Panc1 (cell line): ENCODE measurements around the gene ZC3H12C. TPM values are rescaled to one million over a fixed set of nuclear protein-coding genes. Genes with fewer than 3 reads are reported as not detected.

ENCODE experiments used
- ATAC-seq: fragments of 200-7000 bp; cut with Tn5 transposase; 2 replicates; pipeline ENCODE4 v1.9.1; 2020; ENCODE audit warnings: mild to moderate bottlenecking, moderate library complexity
- BruUV-seq: library from RNA; stranded (reverse); fragments of 400-500 nt; replicated peaks from 2 replicates; lab custom pipeline; 2021; lab: Mats Ljungman, UMichigan
- CTCF ChIA-PET: fragments of 300-600 bp; sonication (Branson Sonifier 250); formaldehyde crosslinking; loops from one replicate; lab custom pipeline; 2022; ENCODE audit warnings: antibody characterized with exemption; lab: Charles Lee
- POLR2A ChIA-PET: fragments of 300-600 bp; sonication (Branson Sonifier 250); formaldehyde crosslinking; loops from one replicate; lab custom pipeline; 2022; ENCODE audit warnings: antibody characterized with exemption; lab: Charles Lee
- DNase-seq: peaks from one replicate; pipeline ENCODE4 v3.0.0-alpha.2; 2010; ENCODE audit warnings: low read depth, low spot score
- H3K27ac ChIP-seq: 2 replicates; pipeline ENCODE4 v1.5.1; 2011; ENCODE audit warnings: mild to moderate bottlenecking, low read length, inconsistent platforms
- H3K27me3 ChIP-seq: fragments of 200-500 bp; sonication (Bioruptor generic); 2 replicates; pipeline ENCODE4 v1.6.0; 2014; ENCODE audit warnings: low read length, inconsistent platforms; ENCODE audit not compliant: control insufficient read depth, insufficient read depth
- H3K36me3 ChIP-seq: fragments of 200-500 bp; sonication (Bioruptor generic); 2 replicates; pipeline ENCODE4 v1.5.1; 2014; ENCODE audit warnings: inconsistent platforms, mild to moderate bottlenecking, low read length, moderate library complexity; ENCODE audit not compliant: control insufficient read depth, insufficient read depth
- H3K4me1 ChIP-seq: 2 replicates; pipeline ENCODE4 v1.5.1; 2011; ENCODE audit warnings: inconsistent platforms, mild to moderate bottlenecking, low read length, moderate library complexity; ENCODE audit not compliant: control insufficient read depth, insufficient read depth
- H3K4me3 ChIP-seq, 2 experiments: 2 replicates each; pipeline ENCODE4 v1.5.1; 2011 to 2012; ENCODE audit warnings: low read depth in 2 of 2, low read length in 2 of 2, mild to moderate bottlenecking in 2 of 2, inconsistent platforms in 1 of 2, moderate library complexity in 1 of 2
- H3K9me3 ChIP-seq: fragments of 200-500 bp; sonication (Bioruptor generic); 2 replicates; pipeline ENCODE4 v1.5.1; 2014; ENCODE audit warnings: low read depth, mild to moderate bottlenecking, inconsistent platforms, low read length, moderate library complexity; ENCODE audit not compliant: control insufficient read depth, insufficient read depth
- CTCF ChIP-seq: fragments of 450-650 bp; IDR thresholded peaks from 2 replicates; pipeline ENCODE4 v1.5.1; 2017; ENCODE audit warnings: mild to moderate bottlenecking
- POLR2AphosphoS5 ChIP-seq: IDR thresholded peaks from 2 replicates; pipeline ENCODE4 v1.6.1; 2012; ENCODE audit warnings: mild to moderate bottlenecking, low read depth, low read length, moderate library complexity
- SIN3A ChIP-seq: IDR thresholded peaks from 2 replicates; pipeline ENCODE4 v1.6.1; 2012; ENCODE audit warnings: low read depth, mild to moderate bottlenecking, low read length, moderate library complexity, borderline replicate concordance; ENCODE audit not compliant: insufficient read depth
- TCF7L2 ChIP-seq: IDR thresholded peaks from 2 replicates; pipeline ENCODE4 v1.6.1; 2011; ENCODE audit warnings: mild to moderate bottlenecking, low read depth, low read length, inconsistent platforms
- in situ Hi-C: cut with HindIII; loops from 2 replicates; pipeline ENCODE4 v1.10.0; 2016; ENCODE audit warnings: low sequenced_read_pairs, low pct_unique_long_range_greater_than_20kb
- intact Hi-C: fragments of 100-400 bp; cut with micrococcal nuclease; formaldehyde crosslinking; loops from one replicate; pipeline ENCODE4 v1.10.0; 2022; ENCODE audit not compliant: unreplicated experiment
- total RNA-seq: library from RNA; stranded (reverse); gene quantifications from one replicate; pipeline ENCODE4 v1.2.1, GENCODE V29; 2021; ENCODE audit not compliant: unreplicated experiment
- TF ChIP-seq, protein P1 (sequence below), 2 experiments: IDR thresholded peaks; 2 replicates each; pipeline ENCODE4 v1.6.1; 2011 to 2012; ENCODE audit warnings: low read depth in 2 of 2, control low read depth in 1 of 2, low read length in 1 of 2, mild to moderate bottlenecking in 1 of 2, moderate library complexity in 1 of 2; ENCODE audit not compliant: insufficient read depth in 1 of 2

Gene ZC3H12C
- total RNA-seq, 1 experiment from 2014 or later, result 13.5 TPM

GRCh38 chr11:110186867-110187266 lies 93.7 kb downstream of the ZC3H12C start:
- Histone ChIP-seq H3K4me3 (no peak overlapping the region), H3K36me3 (no peaks in the 10 kb centered on the region), H3K27me3 (no peaks in the 10 kb centered on the region), H3K9me3 (no peaks in the 10 kb centered on the region), H3K4me1 (no peaks in the 10 kb centered on the region), H3K27ac (no peak overlapping the region)
- intact Hi-C loops, result no loop called here
- in situ Hi-C loops, result no loop called here
- DNase-seq (no peak), ATAC-seq (no peak)
- no TSS peak for BruUV-seq
- ChIA-PET POLR2A (no interaction called here), CTCF (no interaction called here)
- TF ChIP-seq, protein P1, sequence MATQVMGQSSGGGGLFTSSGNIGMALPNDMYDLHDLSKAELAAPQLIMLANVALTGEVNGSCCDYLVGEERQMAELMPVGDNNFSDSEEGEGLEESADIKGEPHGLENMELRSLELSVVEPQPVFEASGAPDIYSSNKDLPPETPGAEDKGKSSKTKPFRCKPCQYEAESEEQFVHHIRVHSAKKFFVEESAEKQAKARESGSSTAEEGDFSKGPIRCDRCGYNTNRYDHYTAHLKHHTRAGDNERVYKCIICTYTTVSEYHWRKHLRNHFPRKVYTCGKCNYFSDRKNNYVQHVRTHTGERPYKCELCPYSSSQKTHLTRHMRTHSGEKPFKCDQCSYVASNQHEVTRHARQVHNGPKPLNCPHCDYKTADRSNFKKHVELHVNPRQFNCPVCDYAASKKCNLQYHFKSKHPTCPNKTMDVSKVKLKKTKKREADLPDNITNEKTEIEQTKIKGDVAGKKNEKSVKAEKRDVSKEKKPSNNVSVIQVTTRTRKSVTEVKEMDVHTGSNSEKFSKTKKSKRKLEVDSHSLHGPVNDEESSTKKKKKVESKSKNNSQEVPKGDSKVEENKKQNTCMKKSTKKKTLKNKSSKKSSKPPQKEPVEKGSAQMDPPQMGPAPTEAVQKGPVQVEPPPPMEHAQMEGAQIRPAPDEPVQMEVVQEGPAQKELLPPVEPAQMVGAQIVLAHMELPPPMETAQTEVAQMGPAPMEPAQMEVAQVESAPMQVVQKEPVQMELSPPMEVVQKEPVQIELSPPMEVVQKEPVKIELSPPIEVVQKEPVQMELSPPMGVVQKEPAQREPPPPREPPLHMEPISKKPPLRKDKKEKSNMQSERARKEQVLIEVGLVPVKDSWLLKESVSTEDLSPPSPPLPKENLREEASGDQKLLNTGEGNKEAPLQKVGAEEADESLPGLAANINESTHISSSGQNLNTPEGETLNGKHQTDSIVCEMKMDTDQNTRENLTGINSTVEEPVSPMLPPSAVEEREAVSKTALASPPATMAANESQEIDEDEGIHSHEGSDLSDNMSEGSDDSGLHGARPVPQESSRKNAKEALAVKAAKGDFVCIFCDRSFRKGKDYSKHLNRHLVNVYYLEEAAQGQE (IDR thresholded peaks at IDR 0.05; ENCODE audit: insufficient read depth in 1 of 2, low read depth in 2 of 2, low read length in 1 of 2), result no peak
- TF ChIP-seq SIN3A (no peak), TCF7L2 (no peak), CTCF (no peak), POLR2AphosphoS5 (no peak)

DNA sequence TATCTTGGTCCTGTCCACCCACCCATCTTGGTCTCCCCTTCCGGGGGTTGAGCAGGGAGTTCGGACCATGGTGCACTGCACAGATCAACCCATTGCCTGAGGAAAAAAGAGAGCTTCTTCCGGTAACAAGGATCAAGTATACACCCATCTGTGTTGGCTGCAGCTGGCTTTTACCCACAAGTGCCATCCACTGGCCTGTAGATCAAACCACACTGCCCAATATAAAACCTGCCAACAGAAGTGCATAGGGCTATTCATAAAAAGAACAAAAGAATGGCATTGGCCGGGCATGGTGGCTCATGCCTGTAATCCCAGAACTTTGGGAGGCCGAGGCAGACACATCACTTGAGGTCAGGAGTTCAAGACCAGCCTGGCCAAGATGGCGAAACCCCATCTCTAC lies 94.5 kb downstream of the ZC3H12C start:
- POLR2A ChIA-PET, result no interaction called here
- H3K27ac ChIP-seq, result no peak overlapping the region
- CTCF ChIA-PET, result no interaction called here

More for the DNA sequence above, 94.5 kb downstream of the ZC3H12C start:
- TF ChIP-seq, protein P1 (IDR thresholded peaks at IDR 0.05; ENCODE audit: insufficient read depth in 1 of 2, low read depth in 2 of 2, low read length in 1 of 2), result no peak
- TF ChIP-seq CTCF, result no peak
- no peak for TF ChIP-seq POLR2AphosphoS5
- TF ChIP-seq TCF7L2, result no peak
- TF ChIP-seq SIN3A, result no peak
- intact Hi-C loops, result no loop called here
- DNase-seq (no peak), ATAC-seq (no peak)
- BruUV-seq, result no TSS peak
- Histone ChIP-seq H3K36me3 (no peaks in the 10 kb centered on the region), H3K27me3 (no peaks in the 10 kb centered on the region), H3K9me3 (no peaks in the 10 kb centered on the region), H3K4me3 (no peak overlapping the region), H3K4me1 (no peaks in the 10 kb centered on the region)
- in situ Hi-C loops, result no loop called here
